GM12878 (cell line): Measurements from ENCODE around the gene USB1. TPM values are rescaled to one million over a fixed set of nuclear protein-coding genes. Genes with fewer than 3 reads are reported as not detected.

Source experiments
- ATAC-seq: fragments of 200-7000 bp; cut with Tn5 transposase; 3 replicates; pipeline ENCODE4 v1.9.1; 2020; ENCODE audit warnings: mild to moderate bottlenecking, moderate library complexity
- BruUV-seq: library from RNA; stranded (reverse); fragments of 400-500 nt; replicated peaks from 2 replicates; lab custom pipeline; 2021; lab: Mats Ljungman, UMichigan
- CTCF ChIA-PET: fragments of 300-600 bp; sonication (Branson Sonifier 250); formaldehyde crosslinking; extraction: SDS; loops from one replicate; lab custom pipeline; 2021; ENCODE audit warnings: inconsistent platforms; lab: Yijun Ruan, JAX
- POLR2A ChIA-PET: fragments of 350-600 bp; formaldehyde crosslinking; extraction: SDS; loops from one replicate; lab custom pipeline; 2021; ENCODE audit warnings: inconsistent platforms; lab: Charles Lee
- RAD21 ChIA-PET: fragments of 300-600 bp; sonication (Branson Sonifier 250); formaldehyde crosslinking; loops from one replicate; lab custom pipeline; 2023; ENCODE audit warnings: antibody characterized with exemption; ENCODE audit not compliant: unreplicated experiment; lab: Charles Lee
- SMC1A ChIA-PET: fragments of 300-600 bp; sonication (Branson Sonifier 250); formaldehyde crosslinking; loops from one replicate; lab custom pipeline; 2023; ENCODE audit not compliant: unreplicated experiment, uncharacterized antibody; lab: Charles Lee
- DNase-seq: peaks from one replicate; pipeline ENCODE4 v3.0.0-alpha.2; 2011; ENCODE audit warnings: low read depth, low spot score
- FAIRE-seq: peaks from 3 replicates; lab custom pipeline; 2011; peaks lifted over from hg19 to GRCh38; lab: Jason Lieb, UNC
- H2AFZ ChIP-seq: 2 replicates; pipeline ENCODE4 v1.6.0; 2011; ENCODE audit warnings: low read depth, low read length, control low read depth; ENCODE audit not compliant: control insufficient read depth
- H3K27ac ChIP-seq: 2 replicates; pipeline ENCODE4 v1.5.1; 2011; ENCODE audit warnings: control low read depth; ENCODE audit not compliant: control insufficient read depth, insufficient read depth
- H3K27me3 ChIP-seq, 2 experiments: replicated peaks in 1 of 2; 2 replicates each; pipeline versions ENCODE4 v1.6.0 to v1.6.1; 2011; ENCODE audit warnings: low read length in 1 of 2; ENCODE audit not compliant: control insufficient read depth in 2 of 2, insufficient read depth in 2 of 2
- H3K36me3 ChIP-seq, 2 experiments: 2 replicates each; pipeline ENCODE4 v1.5.1; 2011; ENCODE audit warnings: low read length in 1 of 2; ENCODE audit not compliant: control insufficient read depth in 2 of 2, insufficient read depth in 2 of 2
- H3K4me1 ChIP-seq: 2 replicates; pipeline ENCODE4 v1.6.1; 2011; ENCODE audit warnings: mild to moderate bottlenecking, low read length, moderate library complexity, mixed read lengths; ENCODE audit not compliant: control insufficient read depth, insufficient read depth
- H3K4me2 ChIP-seq: 2 replicates; pipeline ENCODE4 v1.6.0; 2011; ENCODE audit warnings: control low read depth; ENCODE audit not compliant: control insufficient read depth, insufficient read depth
- H3K4me3 ChIP-seq: fragments of 200-600 bp; sonication (generic); 2 replicates; pipeline ENCODE4 v1.5.1; 2016
- H3K79me2 ChIP-seq: 2 replicates; pipeline ENCODE4 v1.6.0; 2011; ENCODE audit warnings: low read length; ENCODE audit not compliant: control insufficient read depth, insufficient read depth
- H3K9ac ChIP-seq: 2 replicates; pipeline ENCODE4 v1.8.0; 2011; ENCODE audit warnings: low read length, control low read depth, mixed read lengths; ENCODE audit not compliant: control insufficient read depth, insufficient read depth
- H3K9me3 ChIP-seq: replicated peaks from 3 replicates; pipeline ENCODE4 v1.5.1; 2011; ENCODE audit warnings: mild to moderate bottlenecking, low read length; ENCODE audit not compliant: control insufficient read depth, insufficient read depth
- H4K20me1 ChIP-seq: 2 replicates; pipeline ENCODE4 v1.6.0; 2011; ENCODE audit not compliant: control insufficient read depth, insufficient read depth
- ATF7 ChIP-seq: fragments of 450-650 bp; IDR thresholded peaks from 2 replicates; pipeline ENCODE4 v1.6.1; 2016; ENCODE audit warnings: low read depth, mild to moderate bottlenecking
- PRDM15 ChIP-seq: fragments of 450-650 bp; formaldehyde crosslinking; IDR thresholded peaks from 2 replicates; pipeline ENCODE4 v1.4.0; 2020; ENCODE audit warnings: mild to moderate bottlenecking, moderate library complexity
- WGBS: methylation state at CpG from one replicate; pipeline ENCODE4 v1.1.6; 2016; ENCODE audit warnings: low lambda C conversion rate; ENCODE audit not compliant: insufficient replicate concordance, insufficient coverage; ENCODE audit errors: missing lambda C conversion rate; 5-methylcytosine and 5-hydroxymethylcytosine counted together
- in situ Hi-C: fragments of 300-500 bp; cut with MboI; formaldehyde crosslinking; loops from 9 replicates; pipeline ENCODE4 v1.14.3; 2018; ENCODE audit warnings: mixed read lengths
- intact Hi-C: fragments of 100-400 bp; cut with micrococcal nuclease; formaldehyde crosslinking; loops from one replicate; pipeline ENCODE4 v1.14.2; 2022; ENCODE audit not compliant: unreplicated experiment
- polyA plus RNA-seq, 11 experiments: library from polyadenylated mRNA; depleted of rRNA in 4 of 11; unstranded in 6 of 11; stranded (reverse) in 5 of 11; fragments of >200 nt; fragmentation: Nextera tagmentation in 4 of 11; fragmentation: Illumina TruSeq in 1 of 11; extraction: Ambion mirVana in 4 of 11; extraction: Trizol in 1 of 11; gene quantifications; 1 replicate in 1 of 11; 2 replicates in 10 of 11; pipeline versions ENCODE4 v1.2.1 to v1.2.3, GENCODE V29; 2011 to 2016; ENCODE audit warnings: inconsistent platforms in 2 of 11, missing spikeins in 2 of 11, low read depth in 1 of 11
- total RNA-seq, 4 experiments: library from RNA; depleted of rRNA in 3 of 4; stranded (reverse); fragments of >200 nt in 3 of 4; fragmentation: Illumina TruSeq in 1 of 4; extraction: Trizol in 1 of 4; gene quantifications; 2 replicates each; pipeline versions ENCODE4 v1.2.1 to v1.2.3, GENCODE V29; 2013 to 2021

USB1 gene
- total and polyA plus RNA-seq, 10 of the 15 experiments (the other 5 are each of a cell fraction or from before 2014, with no cell fraction given), result 7.9 to 72.2 (median 41.6) TPM

- Histone ChIP-seq H3K27ac (no peak overlapping the region), H3K9me3 (no peaks in the 10 kb centered on the region), H3K27me3 (no peaks in the 10 kb centered on the region), H3K36me3 (no peaks in the 10 kb centered on the region), H3K4me3 (no peak overlapping the region), H3K9ac (no peak overlapping the region), H4K20me1 (no peaks in the 10 kb centered on the region), H3K4me2 (no peak overlapping the region), H3K79me2 (no peaks in the 10 kb centered on the region), H2AFZ (no peak overlapping the region), H3K4me1 (0 out of 2 replicates have a peak, but pooled peaks cover 2% of the 10 kb centered on the region)
- 25% methylated on average over 8 of the region's 8 CpGs for WGBS
- DNase-seq (no peak), FAIRE-seq (no peak), ATAC-seq (no peak)
- SMC1A ChIA-PET, result interaction anchor here (1.1 kb wide), 1 partner anchor 25 kb away, joined by 3 read pairs; no protein-coding TSS in a partner anchor
- TF ChIP-seq ATF7, result no peak
- TF ChIP-seq PRDM15, result no peak
- CTCF ChIA-PET, result no interaction called here
- RAD21 ChIA-PET, result no interaction called here
- in situ Hi-C loops (no loop called here), intact Hi-C loops (no loop called here)
- POLR2A ChIA-PET, result no interaction called here
- BruUV-seq, result no TSS peak
These were observed 43.4 kb upstream of the USB1 start for GRCh38 chr16:57957673-57958392.
